ENCODE results near the gene PRDM15.

The PRDM15 gene

GRCh38 chr21:41781050-41781410, 98.1 kb downstream of the PRDM15 start:
- DNase-seq (ENCODE audit: insufficient read length, low spot score) (no peak), FAIRE-seq (no peak)
- TF ChIP-seq SPI1 (IDR thresholded peaks at IDR 0.05; ENCODE audit: low read depth, low read length) (no peak), POLR2AphosphoS5 (IDR thresholded peaks at IDR 0.05; ENCODE audit: low read depth, low read length) (no peak), POLR2A (IDR thresholded peaks at IDR 0.05; ENCODE audit: low read depth, low read length) (no peak), POU2F2 (IDR thresholded peaks at IDR 0.05; ENCODE audit: low read depth, low read length) (no peak), TAF1 (IDR thresholded peaks at IDR 0.05; ENCODE audit: low read depth, low read length) (no peak), PAX5 (IDR thresholded peaks at IDR 0.05; ENCODE audit: insufficient read depth, low read length, severe bottlenecking) (no peak)

- FAIRE-seq (no peak), DNase-seq (ENCODE audit: insufficient read length, low spot score) (no peak)
- TF ChIP-seq POLR2A (IDR thresholded peaks at IDR 0.05; ENCODE audit: low read depth, low read length) (no peak), TAF1 (IDR thresholded peaks at IDR 0.05; ENCODE audit: low read depth, low read length) (no peak), SPI1 (IDR thresholded peaks at IDR 0.05; ENCODE audit: low read depth, low read length) (no peak), PAX5 (IDR thresholded peaks at IDR 0.05; ENCODE audit: insufficient read depth, low read length, severe bottlenecking) (no peak), POU2F2 (IDR thresholded peaks at IDR 0.05; ENCODE audit: low read depth, low read length) (no peak), POLR2AphosphoS5 (IDR thresholded peaks at IDR 0.05; ENCODE audit: low read depth, low read length) (no peak)
Measured at GRCh38 chr21:41780337-41781049, 98.7 kb downstream of the PRDM15 start.

GRCh38 chr21:41779659-41780058, 99.5 kb downstream of the PRDM15 start:
- FAIRE-seq (no peak), DNase-seq (ENCODE audit: insufficient read length, low spot score) (no peak)
- no peak for TF ChIP-seq POU2F2 (IDR thresholded peaks at IDR 0.05; ENCODE audit: low read depth, low read length)
- TF ChIP-seq PAX5 (IDR thresholded peaks at IDR 0.05; ENCODE audit: insufficient read depth, low read length, severe bottlenecking) = no peak
- TF ChIP-seq SPI1 (IDR thresholded peaks at IDR 0.05; ENCODE audit: low read depth, low read length) = no peak
- TF ChIP-seq POLR2A (IDR thresholded peaks at IDR 0.05; ENCODE audit: low read depth, low read length) = no peak
- TF ChIP-seq POLR2AphosphoS5 (IDR thresholded peaks at IDR 0.05; ENCODE audit: low read depth, low read length) = no peak
- TF ChIP-seq TAF1 (IDR thresholded peaks at IDR 0.05; ENCODE audit: low read depth, low read length) = no peak

GRCh38 chr21:41778930-41779600, 100.1 kb downstream of the PRDM15 start:
- DNase-seq (ENCODE audit: insufficient read length, low spot score) (no peak), FAIRE-seq (no peak)
- TF ChIP-seq POU2F2 (IDR thresholded peaks at IDR 0.05; ENCODE audit: low read depth, low read length) = no peak
- TF ChIP-seq TAF1 (IDR thresholded peaks at IDR 0.05; ENCODE audit: low read depth, low read length) = no peak

- FAIRE-seq (no peak), DNase-seq (ENCODE audit: insufficient read length, low spot score) (no peak)
- TF ChIP-seq TAF1 (IDR thresholded peaks at IDR 0.05; ENCODE audit: low read depth, low read length) (no peak), POLR2AphosphoS5 (IDR thresholded peaks at IDR 0.05; ENCODE audit: low read depth, low read length) (no peak), PAX5 (IDR thresholded peaks at IDR 0.05; ENCODE audit: insufficient read depth, low read length, severe bottlenecking) (no peak), POLR2A (IDR thresholded peaks at IDR 0.05; ENCODE audit: low read depth, low read length) (no peak), POU2F2 (IDR thresholded peaks at IDR 0.05; ENCODE audit: low read depth, low read length) (no peak)
Measured at GRCh38 chr21:41777951-41778815, 101.0 kb downstream of the PRDM15 start.

DNA sequence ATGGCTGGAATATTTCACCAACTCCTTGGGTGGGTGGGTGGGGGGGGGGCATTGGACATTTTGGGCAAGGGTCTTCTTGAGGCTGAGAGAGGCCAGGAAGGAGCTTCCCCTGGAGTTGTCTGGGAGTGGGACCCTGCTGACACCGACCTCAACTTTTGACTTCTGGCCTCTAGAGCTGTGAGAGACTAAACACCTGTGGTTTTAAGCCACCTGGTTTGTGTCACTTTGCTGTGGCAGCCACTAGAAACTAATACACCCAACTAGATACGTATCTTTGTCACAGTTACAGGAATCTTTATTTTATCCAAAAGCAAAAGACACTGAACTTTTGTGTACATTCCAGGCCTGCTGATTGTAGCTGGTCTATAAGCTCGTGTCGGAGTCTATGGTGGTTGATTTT, 102.4 kb downstream of the PRDM15 start:
- no peak for FAIRE-seq
- no peak for DNase-seq (ENCODE audit: insufficient read length, low spot score)
- TF ChIP-seq POLR2A (IDR thresholded peaks at IDR 0.05; ENCODE audit: low read depth, low read length) (no peak), PAX5 (IDR thresholded peaks at IDR 0.05; ENCODE audit: insufficient read depth, low read length, severe bottlenecking) (no peak), POLR2AphosphoS5 (IDR thresholded peaks at IDR 0.05; ENCODE audit: low read depth, low read length) (no peak), SPI1 (IDR thresholded peaks at IDR 0.05; ENCODE audit: low read depth, low read length) (no peak), TAF1 (IDR thresholded peaks at IDR 0.05; ENCODE audit: low read depth, low read length) (no peak), POU2F2 (IDR thresholded peaks at IDR 0.05; ENCODE audit: low read depth, low read length) (no peak)

DNA sequence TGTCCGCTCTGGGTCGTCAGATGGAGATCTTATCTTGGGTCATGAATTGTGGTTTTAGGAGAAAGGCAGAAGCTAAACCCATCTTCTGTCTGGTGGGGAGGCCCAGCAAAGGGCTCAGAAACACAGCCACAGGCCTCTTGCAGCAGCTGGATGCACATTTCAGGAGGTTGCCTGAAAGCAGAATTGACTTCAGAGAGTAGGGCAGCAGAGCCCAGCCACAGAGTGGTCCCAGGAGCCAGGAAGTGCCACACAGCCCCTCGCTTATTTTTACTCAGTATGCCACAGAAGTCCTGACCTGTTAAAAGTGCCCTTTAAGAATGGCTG, 104.0 kb downstream of the PRDM15 start:
- FAIRE-seq (no peak), DNase-seq (ENCODE audit: insufficient read length, low spot score) (no peak)
- TF ChIP-seq TAF1 (IDR thresholded peaks at IDR 0.05; ENCODE audit: low read depth, low read length) (no peak), POU2F2 (IDR thresholded peaks at IDR 0.05; ENCODE audit: low read depth, low read length) (no peak), POLR2A (IDR thresholded peaks at IDR 0.05; ENCODE audit: low read depth, low read length) (no peak)

- FAIRE-seq = no peak
- TF ChIP-seq POLR2AphosphoS5 (IDR thresholded peaks at IDR 0.05; ENCODE audit: low read depth, low read length) (no peak), TAF1 (IDR thresholded peaks at IDR 0.05; ENCODE audit: low read depth, low read length) (no peak), SPI1 (IDR thresholded peaks at IDR 0.05; ENCODE audit: low read depth, low read length) (no peak), PAX5 (IDR thresholded peaks at IDR 0.05; ENCODE audit: insufficient read depth, low read length, severe bottlenecking) (no peak), POLR2A (IDR thresholded peaks at IDR 0.05; ENCODE audit: low read depth, low read length) (no peak), POU2F2 (IDR thresholded peaks at IDR 0.05; ENCODE audit: low read depth, low read length) (no peak)
- no peak for DNase-seq (ENCODE audit: insufficient read length, low spot score)
Measured at GRCh38 chr21:41774467-41775148, 104.5 kb downstream of the PRDM15 start.

Measured in GM12891 (cell line).